GM12892 (cell line): ENCODE measurements around the gene SIRPB1.
"Not testable (repeated sequence)": the region's sequence is repeated elsewhere in the genome, so short reads cannot be mapped to it uniquely, and the experiment has no call there.

ENCODE experiments used
- DNase-seq: peaks from one replicate; pipeline ENCODE4 v3.0.0; 2011; ENCODE audit not compliant: insufficient read length
- FAIRE-seq: peaks from 2 replicates; lab custom pipeline; 2011; peaks lifted over from hg19 to GRCh38; lab: Jason Lieb, UNC
- POLR2A ChIP-seq: IDR thresholded peaks from 2 replicates; pipeline ENCODE4 v1.6.1; 2011; ENCODE audit warnings: low read depth, low read length, control low read depth
- POLR2AphosphoS5 ChIP-seq: IDR thresholded peaks from 2 replicates; pipeline ENCODE4 v1.6.1; 2011; ENCODE audit warnings: low read depth, low read length, control low read depth
- TAF1 ChIP-seq: IDR thresholded peaks from 2 replicates; pipeline ENCODE4 v1.6.1; 2011; ENCODE audit warnings: low read depth, mild to moderate bottlenecking, control low read depth, low read length, borderline replicate concordance

The SIRPB1 gene

GRCh38 chr20:1654996-1655395, 35.2 kb upstream of the SIRPB1 start:
- FAIRE-seq (no peak), DNase-seq (no peak)
- no peak for TF ChIP-seq TAF1

DNA sequence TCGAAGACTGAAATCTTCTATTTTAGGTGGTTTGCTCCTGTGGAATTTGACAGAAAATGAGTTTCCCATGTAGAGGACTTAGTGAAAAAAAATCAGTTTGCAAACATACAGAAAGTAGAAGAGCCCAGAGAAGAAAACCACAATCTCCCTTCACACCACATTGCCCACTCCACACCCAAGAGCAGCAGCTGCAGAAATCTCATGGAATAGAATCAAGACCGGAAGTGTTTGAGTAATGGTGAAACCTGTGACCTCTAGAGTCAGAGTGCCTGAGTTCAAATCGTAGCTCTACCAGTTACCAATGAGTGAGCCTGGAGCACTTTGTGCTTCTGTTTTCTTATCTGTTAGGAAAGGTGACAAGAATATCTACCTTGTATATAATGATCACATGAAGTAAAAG, 33.2 kb upstream of the SIRPB1 start:
- DNase-seq (no peak), FAIRE-seq (no peak)
- no peak for TF ChIP-seq TAF1

GRCh38 chr20:1652104-1652503, 32.3 kb upstream of the SIRPB1 start:
- no peak for FAIRE-seq

DNA sequence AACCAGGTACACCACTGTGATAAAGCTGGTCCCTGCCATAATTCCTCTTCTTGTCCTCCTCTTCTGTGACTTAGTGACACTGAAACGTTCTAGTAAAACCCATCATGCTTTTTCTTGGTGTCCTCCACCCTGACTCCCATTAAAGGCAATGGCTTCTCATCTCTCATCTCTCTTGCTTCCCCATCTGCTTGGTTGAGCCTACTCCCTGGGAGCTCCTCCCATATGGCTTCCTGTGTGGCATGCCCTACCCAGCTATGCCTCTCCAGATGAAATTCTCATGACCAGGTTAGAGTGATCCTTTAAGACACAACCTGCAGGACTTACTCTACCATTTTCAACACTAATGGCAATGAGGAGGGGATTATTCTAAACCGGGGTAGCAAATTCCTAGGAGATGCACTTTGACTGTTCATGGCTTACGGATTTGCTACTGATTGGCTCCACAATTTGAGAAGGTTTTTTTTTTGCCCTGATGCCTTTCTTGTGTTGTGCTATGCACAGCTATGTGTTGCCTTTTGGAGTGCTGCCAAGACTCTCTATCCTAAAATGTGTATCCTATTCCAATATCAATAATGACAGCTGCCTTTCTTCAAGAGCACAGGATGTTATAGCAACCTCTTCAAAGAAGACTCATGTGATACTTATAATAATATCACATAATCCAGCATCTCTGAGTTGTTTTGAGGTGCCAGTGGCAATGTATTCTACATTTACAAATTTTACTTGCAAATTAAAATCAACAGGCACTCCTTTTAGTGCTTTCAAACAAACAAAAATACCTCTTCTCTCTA, 31.7 kb upstream of the SIRPB1 start:
- no peak for FAIRE-seq
- no peak for TF ChIP-seq POLR2AphosphoS5
- no peak for TF ChIP-seq TAF1
- no peak for DNase-seq

More at GRCh38 chr20:1652104-1652503, 32.3 kb upstream of the SIRPB1 start:
- no peak for TF ChIP-seq POLR2AphosphoS5
- TF ChIP-seq POLR2A, result no peak
- no peak for TF ChIP-seq TAF1
- no peak for DNase-seq

DNA sequence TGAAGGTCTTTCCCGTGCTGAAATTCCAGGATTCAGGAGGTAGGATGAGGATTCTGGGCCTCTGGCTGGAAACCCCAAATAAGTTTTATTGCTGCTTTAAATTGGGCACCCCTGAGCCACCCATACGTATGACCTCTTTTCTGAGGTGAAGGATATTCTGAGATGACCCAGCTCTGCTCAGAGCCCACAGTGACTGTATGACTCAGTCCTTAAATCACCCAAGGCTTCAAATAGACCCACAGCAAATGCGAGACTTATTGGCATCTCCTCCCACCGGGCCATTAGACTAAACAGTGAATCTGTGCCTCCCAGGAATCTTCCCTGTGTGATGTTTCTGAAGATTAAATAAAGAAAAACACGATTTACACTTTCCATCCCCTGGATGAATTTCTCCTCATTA, 28.3 kb upstream of the SIRPB1 start:
- FAIRE-seq, result no peak
- TF ChIP-seq POLR2AphosphoS5 (no peak), POLR2A (no peak), TAF1 (no peak)
- no peak for DNase-seq

DNA sequence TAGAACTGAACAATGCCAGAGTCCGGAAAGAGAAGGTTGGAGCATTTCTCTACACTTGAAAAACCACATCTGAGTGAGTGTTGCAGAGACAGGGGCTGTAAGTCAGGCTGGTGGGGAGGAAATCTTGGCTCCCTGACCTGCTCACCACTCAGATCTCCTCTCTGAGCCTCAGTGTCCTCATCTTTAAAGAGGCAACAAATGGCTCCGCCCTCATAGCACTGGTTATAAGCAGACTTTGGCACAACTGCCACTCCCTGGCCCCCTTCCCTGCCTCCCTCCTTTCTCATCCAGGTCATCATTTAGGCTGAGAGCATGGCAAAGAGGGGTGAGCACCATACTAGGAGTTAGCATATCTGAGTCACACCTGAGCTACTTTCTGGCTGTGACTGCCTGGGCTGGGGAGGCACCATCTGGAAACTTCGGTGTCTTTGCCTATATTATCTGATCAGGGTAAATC, 27.2 kb upstream of the SIRPB1 start:
- TF ChIP-seq TAF1, result no peak
- no peak for TF ChIP-seq POLR2A
- TF ChIP-seq POLR2AphosphoS5, result no peak
- FAIRE-seq, result no peak
- no peak for DNase-seq

DNA sequence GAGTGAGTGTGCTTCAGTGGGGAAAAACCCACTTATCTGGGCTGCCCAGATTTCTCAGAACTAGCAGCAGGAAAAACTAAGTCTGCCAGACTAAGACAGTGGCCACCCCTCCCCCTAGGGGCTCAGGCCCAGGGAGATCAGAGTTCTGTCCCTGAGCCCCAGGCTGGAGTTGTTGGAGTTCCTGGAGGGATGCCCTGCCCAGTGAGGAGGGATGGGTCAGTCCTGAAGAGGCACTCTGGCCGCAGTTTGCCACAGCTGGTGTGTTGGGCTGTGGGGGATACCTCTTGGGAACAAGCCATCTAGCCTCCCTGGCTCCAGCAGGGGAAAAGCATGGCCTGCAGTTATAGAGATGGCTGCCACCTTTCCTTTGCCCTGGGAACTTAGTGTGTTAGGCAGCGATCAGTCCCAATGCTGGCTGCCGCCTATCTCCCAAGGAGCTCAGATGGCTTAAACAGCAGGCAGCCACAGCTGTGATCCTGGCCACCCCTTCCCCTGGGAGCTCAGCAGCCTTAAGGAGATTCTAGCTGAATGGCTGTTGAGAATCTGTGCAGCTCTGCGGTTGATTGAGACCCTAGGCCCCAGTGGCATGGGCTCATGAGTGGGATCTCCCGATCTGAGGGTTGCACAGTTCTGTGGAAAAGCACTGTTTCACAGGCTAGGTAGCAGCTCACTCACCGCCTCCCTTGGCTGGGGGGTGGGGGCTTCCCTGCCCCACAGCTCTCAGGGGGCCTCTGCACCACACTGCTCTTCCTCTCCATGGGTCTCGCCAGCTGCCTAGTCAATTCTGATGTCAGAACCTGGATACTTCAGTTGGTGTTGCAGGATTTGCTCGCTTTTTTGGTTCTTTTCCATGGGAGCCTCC, 24.5 kb upstream of the SIRPB1 start:
- no peak for DNase-seq
- FAIRE-seq, result no peak
- TF ChIP-seq POLR2A (no peak), TAF1 (no peak), POLR2AphosphoS5 (no peak)

DNA sequence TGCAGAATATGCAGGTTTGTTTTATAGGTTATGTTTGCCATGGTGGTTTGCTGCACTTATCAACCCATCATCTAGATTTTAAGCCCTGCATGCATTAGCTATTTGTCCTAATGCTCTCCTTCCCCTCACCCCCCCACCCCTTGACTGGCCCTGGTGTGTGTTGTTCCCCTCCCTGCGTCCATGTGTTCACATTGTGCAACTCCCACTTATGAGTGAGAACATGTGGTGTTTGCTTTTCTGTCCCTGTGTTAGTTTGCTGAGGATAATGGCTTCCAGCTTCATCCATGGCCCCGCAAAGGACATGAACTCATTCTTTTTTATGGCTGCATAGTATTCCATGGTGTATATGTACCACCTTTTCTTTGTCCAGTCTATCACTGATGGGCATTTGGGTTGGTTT, 18.8 kb upstream of the SIRPB1 start:
- FAIRE-seq, DNase-seq: not testable (repeated sequence)

DNA sequence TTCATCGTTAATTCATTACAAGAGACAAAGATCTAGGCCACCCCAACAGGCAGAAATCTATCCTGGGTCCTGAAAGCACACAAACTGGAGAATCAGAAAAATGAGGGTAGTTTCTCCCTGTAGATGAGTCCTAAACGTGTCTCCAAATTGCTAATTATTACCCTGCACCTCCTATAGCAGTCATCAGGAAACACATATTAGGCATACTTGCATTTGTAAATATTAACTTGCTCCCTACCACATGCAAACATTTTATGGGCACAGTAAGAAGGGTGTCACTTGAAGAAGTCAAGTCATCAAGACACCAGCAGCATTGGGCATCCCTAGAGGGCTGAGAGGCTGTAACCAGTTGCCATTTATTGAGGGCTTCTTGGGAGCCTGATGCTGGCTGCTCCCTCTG, 17.9 kb upstream of the SIRPB1 start:
- DNase-seq (no peak), FAIRE-seq (no peak)
- no peak for TF ChIP-seq POLR2AphosphoS5
- no peak for TF ChIP-seq POLR2A
- TF ChIP-seq TAF1, result no peak

DNA sequence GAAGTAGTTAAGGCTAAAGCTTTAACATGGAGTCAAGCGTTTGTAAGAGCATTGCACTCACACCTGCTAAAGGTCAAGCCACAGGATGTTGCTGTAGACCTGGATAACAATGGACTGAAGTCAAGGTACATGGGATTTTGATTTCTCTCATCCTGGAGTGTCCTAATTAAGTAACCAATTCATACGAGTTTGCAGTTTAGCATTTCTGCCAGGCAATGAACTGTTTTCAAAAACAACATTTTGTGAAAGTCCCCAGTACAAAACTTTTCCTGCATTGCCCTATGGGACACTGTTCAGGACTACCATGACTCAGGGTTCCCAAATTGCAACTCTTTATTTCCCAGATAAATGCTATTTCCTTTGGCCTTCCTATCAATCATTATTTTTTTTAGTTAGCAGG, 17.4 kb upstream of the SIRPB1 start:
- no peak for FAIRE-seq
- no peak for TF ChIP-seq POLR2A
- no peak for TF ChIP-seq POLR2AphosphoS5
- no peak for TF ChIP-seq TAF1
- DNase-seq, result no peak

DNA sequence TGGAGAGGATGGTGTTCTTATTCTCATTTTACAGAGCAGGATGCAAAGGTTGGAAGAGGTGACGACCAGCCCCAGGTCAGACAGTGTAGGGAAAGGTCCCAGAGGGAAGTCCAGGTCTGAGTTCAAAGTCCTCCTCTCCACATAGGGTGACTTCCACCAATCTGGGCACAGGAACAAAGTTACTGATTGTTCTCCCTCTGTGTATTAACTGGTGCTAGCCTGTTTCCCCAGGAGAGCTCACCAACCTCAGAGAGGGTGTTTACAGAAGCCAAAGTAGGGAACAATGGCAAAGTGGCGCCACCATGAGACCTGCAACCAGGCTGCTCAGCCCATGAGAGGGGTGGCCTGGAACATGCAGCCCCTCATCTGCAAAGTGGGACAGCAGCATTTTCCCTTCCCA, 16.8 kb upstream of the SIRPB1 start:
- no peak for TF ChIP-seq TAF1
- no peak for TF ChIP-seq POLR2A
- no peak for TF ChIP-seq POLR2AphosphoS5

More for the DNA sequence above, 16.8 kb upstream of the SIRPB1 start:
- FAIRE-seq (no peak), DNase-seq (no peak)
